Gastroesophageal sphincter (tissue), 3 donors: ENCODE measurements around the gene SORCS3.

Experiments
- CTCF ChIP-seq, 4 experiments: fragments of 200-600 bp in 2 of 4; fragments of 450-650 bp in 2 of 4; sonication (generic) in 1 of 4; IDR thresholded peaks; one replicate each; pipeline ENCODE4 v1.5.1; 2017 to 2019; ENCODE audit warnings: antibody characterized with exemption in 4 of 4, mild to moderate bottlenecking in 2 of 4, moderate library complexity in 2 of 4
- POLR2A ChIP-seq, 2 donors: fragments of 450-650 bp; IDR thresholded peaks; one replicate each; pipeline ENCODE4 v1.6.1; 2017; ENCODE audit warnings: antibody characterized with exemption in 2 of 2, mild to moderate bottlenecking in 2 of 2, moderate library complexity in 1 of 2
- POLR2AphosphoS5 ChIP-seq: sonication (generic); formaldehyde crosslinking; IDR thresholded peaks from one replicate; pipeline ENCODE4 v1.6.1; 2017; ENCODE audit warnings: antibody characterized with exemption

GRCh38 chr10:104641937-104642657 is 1.0 kb downstream of the SORCS3 start:
- no peak for TF ChIP-seq CTCF (IDR thresholded peaks at IDR 0.05)
- no peak for TF ChIP-seq POLR2A (IDR thresholded peaks at IDR 0.05)
- TF ChIP-seq POLR2AphosphoS5: no peak
